Gastrocnemius medialis (tissue), 4 donors: Measurements from ENCODE around the gene CASZ1.

Source experiments
- CTCF ChIP-seq, 5 experiments: fragments of 450-650 bp in 3 of 5; fragments of 200-600 bp in 2 of 5; sonication (generic) in 2 of 5; IDR thresholded peaks in 4 of 5; conservative IDR thresholded peaks in 1 of 5; 1 replicate in 4 of 5; 2 replicates in 1 of 5; pipeline ENCODE4 v1.5.1; 2016 to 2019; ENCODE audit warnings: antibody characterized with exemption in 5 of 5, mild to moderate bottlenecking in 3 of 5, moderate library complexity in 3 of 5
- POLR2A ChIP-seq, 2 donors: fragments of 450-650 bp; IDR thresholded peaks; one replicate each; pipeline ENCODE4 v1.6.1; 2017; ENCODE audit warnings: antibody characterized with exemption in 2 of 2, mild to moderate bottlenecking in 2 of 2, moderate library complexity in 2 of 2

DNA sequence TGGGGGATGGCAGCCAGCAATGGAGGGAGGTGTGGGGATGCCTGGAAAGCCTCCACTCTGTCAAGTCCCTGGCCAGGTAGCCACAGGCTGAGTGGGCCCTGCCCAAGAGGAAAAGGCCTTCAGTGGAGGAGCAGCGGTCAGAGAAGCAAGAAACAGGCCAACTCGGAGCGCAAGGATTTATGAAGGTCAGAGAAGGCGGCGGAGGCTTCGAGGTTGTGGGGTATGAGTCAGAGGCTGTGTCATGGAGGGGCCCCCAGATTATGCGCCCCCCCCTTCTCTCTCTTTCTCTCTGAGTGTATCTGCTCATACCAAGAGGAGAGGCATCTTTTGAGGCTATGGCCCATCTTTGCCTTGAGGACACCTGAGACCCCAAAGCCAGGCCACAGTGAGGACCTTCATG, 99.5 kb downstream of the CASZ1 start:
- TF ChIP-seq CTCF (IDR thresholded peaks at IDR 0.05 in 4 of 5, conservative IDR thresholded peaks at IDR 0.05 in 1 of 5): no peak
- TF ChIP-seq POLR2A (IDR thresholded peaks at IDR 0.05): no peak
